ENCODE measurements around the gene ACOX3. TPM values are rescaled to one million over a fixed set of nuclear protein-coding genes. Genes with fewer than 3 reads are reported as not detected.
"Not testable (repeated sequence)": the region's sequence is repeated elsewhere in the genome, so short reads cannot be mapped to it uniquely, and the experiment has no call there.

Gene ACOX3
- total RNA-seq, 1 donor from 2014 or later = 30.4 TPM

- peak; percentile 99 to 100 for ATAC-seq
- Histone ChIP-seq H3K9me3 (no peaks in the 10 kb centered on the region), H3K27ac (peak overlapping the region; percentile 86), H3K4me1 (peaks cover 20% of the 10 kb centered on the region), H3K4me3 (peak overlapping the region; percentile 81), H3K36me3 (peaks cover 5% of the 10 kb centered on the region), H3K27me3 (ENCODE audit: low read depth) (no peaks in the 10 kb centered on the region)
- peak; percentile 91 for DNase-seq
- intact Hi-C loops (cut with DNase I) = no loop called here
- TF ChIP-seq CTCF (IDR thresholded peaks at IDR 0.05) = no peak
Observed at GRCh38 chr4:8428288-8429097, 12.0 kb downstream of the ACOX3 start.

- DNase-seq (no peak), ATAC-seq (peak; percentile 79 to 80)
- H3K4me1 ChIP-seq = peaks cover 20% of the 10 kb centered on the region
- peaks cover 5% of the 10 kb centered on the region for H3K36me3 ChIP-seq
- no peaks in the 10 kb centered on the region for H3K27me3 ChIP-seq (ENCODE audit: low read depth)
- H3K9me3 ChIP-seq = no peaks in the 10 kb centered on the region
- peak overlapping the region; percentile 86 for H3K27ac ChIP-seq
- peak overlapping the region; percentile 81 for H3K4me3 ChIP-seq
- no peak for TF ChIP-seq CTCF (IDR thresholded peaks at IDR 0.05)
- intact Hi-C loops (cut with DNase I) = no loop called here
Observed at GRCh38 chr4:8427761-8428287, 12.7 kb downstream of the ACOX3 start.

GRCh38 chr4:8427262-8427661 is 13.3 kb downstream of the ACOX3 start:
- Histone ChIP-seq H3K27ac (peak overlapping the region; percentile 86), H3K4me1 (peaks cover 20% of the 10 kb centered on the region), H3K27me3 (ENCODE audit: low read depth) (no peaks in the 10 kb centered on the region), H3K4me3 (peak overlapping the region; percentile 81), H3K36me3 (peaks cover 5% of the 10 kb centered on the region), H3K9me3 (no peaks in the 10 kb centered on the region)
- ATAC-seq (no peak), DNase-seq (no peak)
- no peak for TF ChIP-seq CTCF (IDR thresholded peaks at IDR 0.05)
- intact Hi-C loops (cut with DNase I) = no loop called here

GRCh38 chr4:8422786-8423185 is 17.7 kb downstream of the ACOX3 start:
- no peak for DNase-seq
- H3K27ac ChIP-seq = no peak overlapping the region
- peaks cover 5% of the 10 kb centered on the region for H3K36me3 ChIP-seq
- H3K4me1 ChIP-seq = peaks cover 25% of the 10 kb centered on the region
- intact Hi-C loops (cut with DNase I) = no loop called here
- no peak overlapping the region for H3K4me3 ChIP-seq
- no peaks in the 10 kb centered on the region for H3K27me3 ChIP-seq (ENCODE audit: low read depth)
- TF ChIP-seq CTCF (IDR thresholded peaks at IDR 0.05) = no peak
- no peak for ATAC-seq
- H3K9me3 ChIP-seq = no peaks in the 10 kb centered on the region

GRCh38 chr4:8422327-8422726 is 18.2 kb downstream of the ACOX3 start:
- peaks cover 22% of the 10 kb centered on the region for H3K4me1 ChIP-seq
- no peaks in the 10 kb centered on the region for H3K9me3 ChIP-seq
- no peaks in the 10 kb centered on the region for H3K27me3 ChIP-seq (ENCODE audit: low read depth)
- DNase-seq = no peak
- intact Hi-C loops (cut with DNase I) = no loop called here
- no peak for TF ChIP-seq CTCF (IDR thresholded peaks at IDR 0.05)
- no peak for ATAC-seq
- no peak overlapping the region for H3K27ac ChIP-seq
- peaks cover 5% of the 10 kb centered on the region for H3K36me3 ChIP-seq
- H3K4me3 ChIP-seq = no peak overlapping the region

GRCh38 chr4:8420151-8420550 is 20.4 kb downstream of the ACOX3 start:
- ATAC-seq; H3K27ac ChIP-seq; DNase-seq; H3K27me3 ChIP-seq (ENCODE audit: low read depth); intact Hi-C loops (cut with DNase I); H3K4me3 ChIP-seq; H3K9me3 ChIP-seq: not testable (repeated sequence)
- Histone ChIP-seq H3K36me3 (peaks cover 17% of the 10 kb centered on the region), H3K4me1 (peaks cover 18% of the 10 kb centered on the region)
